ENCODE data around the gene ZNF777.

ZNF777 gene

GRCh38 chr7:149427893-149428292 is 33.0 kb downstream of the ZNF777 start:
- TF ChIP-seq EZH2 (IDR thresholded peaks at IDR 0.05; ENCODE audit: borderline replicate concordance, low read depth, low read length, severe bottlenecking), result no peak
- TF ChIP-seq CTCF (IDR thresholded peaks at IDR 0.05; ENCODE audit: borderline replicate concordance, extremely low read depth, low read length, poor library complexity, severe bottlenecking), result no peak
- no peak for ATAC-seq (ENCODE audit: insufficient read depth, low read depth)

GRCh38 chr7:149427096-149427680 is 33.7 kb downstream of the ZNF777 start:
- Histone ChIP-seq H3K9me3 (ENCODE audit: insufficient read depth, low read length, severe bottlenecking) (no peaks in the 10 kb centered on the region), H2AFZ (ENCODE audit: low read depth, low read length) (no peak overlapping the region), H3K4me1 (ENCODE audit: insufficient read depth, low read length) (peaks cover 4% of the 10 kb centered on the region; the same call in 1 of the 2 replicates), H3K27ac (ENCODE audit: low read length) (no peak overlapping the region), H3K79me2 (ENCODE audit: insufficient read depth, low read length) (no peaks in the 10 kb centered on the region), H4K20me1 (ENCODE audit: insufficient read depth, low read length) (no peaks in the 10 kb centered on the region), H3K36me3 (ENCODE audit: insufficient read depth, low read length) (peaks cover 12% of the 10 kb centered on the region), H3K4me3 (ENCODE audit: low read depth in 1 of 2, low read length in 2 of 2) (no peak overlapping the region), H3K27me3 (ENCODE audit: insufficient read depth, low read length, poor library complexity) (no peaks in the 10 kb centered on the region), H3K9ac (ENCODE audit: low read depth, low read length) (no peak overlapping the region), H3K4me2 (ENCODE audit: insufficient read depth, low read length) (no peak overlapping the region)
- DNase-seq (no peak), ATAC-seq (ENCODE audit: insufficient read depth, low read depth) (no peak)
- TF ChIP-seq EZH2 (IDR thresholded peaks at IDR 0.05; ENCODE audit: borderline replicate concordance, low read depth, low read length, severe bottlenecking) (no peak), CTCF (IDR thresholded peaks at IDR 0.05; ENCODE audit: borderline replicate concordance, extremely low read depth, low read length, poor library complexity, severe bottlenecking) (no peak)

More at GRCh38 chr7:149427893-149428292, 33.0 kb downstream of the ZNF777 start:
- H3K9ac ChIP-seq (ENCODE audit: low read depth, low read length), result no peak overlapping the region
- H4K20me1 ChIP-seq (ENCODE audit: insufficient read depth, low read length), result no peaks in the 10 kb centered on the region
- no peaks in the 10 kb centered on the region for H3K27me3 ChIP-seq (ENCODE audit: insufficient read depth, low read length, poor library complexity)
- no peak overlapping the region for H2AFZ ChIP-seq (ENCODE audit: low read depth, low read length)
- H3K4me1 ChIP-seq (ENCODE audit: insufficient read depth, low read length), result no peaks in the 10 kb centered on the region
- peaks cover 19% of the 10 kb centered on the region for H3K36me3 ChIP-seq (ENCODE audit: insufficient read depth, low read length)
- DNase-seq, result no peak
- no peaks in the 10 kb centered on the region for H3K9me3 ChIP-seq (ENCODE audit: insufficient read depth, low read length, severe bottlenecking)
- no peaks in the 10 kb centered on the region for H3K79me2 ChIP-seq (ENCODE audit: insufficient read depth, low read length)
- no peak overlapping the region for H3K4me2 ChIP-seq (ENCODE audit: insufficient read depth, low read length)
- H3K27ac ChIP-seq (ENCODE audit: low read length), result no peak overlapping the region
- no peak overlapping the region for H3K4me3 ChIP-seq (ENCODE audit: low read depth in 1 of 2, low read length in 2 of 2)

GRCh38 chr7:149423449-149424110 is 37.3 kb downstream of the ZNF777 start:
- DNase-seq, result no peak
- TF ChIP-seq CTCF (IDR thresholded peaks at IDR 0.05; ENCODE audit: borderline replicate concordance, extremely low read depth, low read length, poor library complexity, severe bottlenecking) (no peak), EZH2 (IDR thresholded peaks at IDR 0.05; ENCODE audit: borderline replicate concordance, low read depth, low read length, severe bottlenecking) (no peak)
- H3K4me2 ChIP-seq (ENCODE audit: insufficient read depth, low read length), result no peak overlapping the region

More at GRCh38 chr7:149423449-149424110, 37.3 kb downstream of the ZNF777 start:
- peaks cover 10% of the 10 kb centered on the region for H3K4me1 ChIP-seq (ENCODE audit: insufficient read depth, low read length)
- no peaks in the 10 kb centered on the region for H4K20me1 ChIP-seq (ENCODE audit: insufficient read depth, low read length)
- no peaks in the 10 kb centered on the region for H3K79me2 ChIP-seq (ENCODE audit: insufficient read depth, low read length)
- H3K27ac ChIP-seq (ENCODE audit: low read length), result no peak overlapping the region
- H3K27me3 ChIP-seq (ENCODE audit: insufficient read depth, low read length, poor library complexity), result no peaks in the 10 kb centered on the region
- no peaks in the 10 kb centered on the region for H3K36me3 ChIP-seq (ENCODE audit: insufficient read depth, low read length)
- no peak overlapping the region for H3K4me3 ChIP-seq (ENCODE audit: low read depth in 1 of 2, low read length in 2 of 2)
- no peaks in the 10 kb centered on the region for H3K9me3 ChIP-seq (ENCODE audit: insufficient read depth, low read length, severe bottlenecking)
- no peak for ATAC-seq (ENCODE audit: insufficient read depth, low read depth)
- no peak overlapping the region for H3K9ac ChIP-seq (ENCODE audit: low read depth, low read length)
- H2AFZ ChIP-seq (ENCODE audit: low read depth, low read length), result no peak overlapping the region
